Measurements from ENCODE around the gene ATG4C. TPM values are rescaled to one million over a fixed set of nuclear protein-coding genes. Genes with fewer than 3 reads are reported as not detected.
A peak's percentile ranks its signal among the peaks of the same experiment; 100 is the strongest.
"Not testable (repeated sequence)": the region's sequence is repeated elsewhere in the genome, so short reads cannot be mapped to it uniquely, and the experiment has no call there.

Gene ATG4C
- 2.1 and 5.1 TPM in 2 replicates for total RNA-seq (2014; rRNA removed; shearing (Covaris generic); ENCODE audit: low replicate concordance)

GRCh38 chr1:62783736-62784508, at the start of gene ATG4C:
Gene ATG4C (plus strand): TSS chr1:62784132. CDS start chr1:62803787, 19,655 bp downstream.
- peak within 1 kb of the TSS; percentile 66 for H3K4me3 ChIP-seq
- no peaks in the 10 kb centered on the region for H3K9me3 ChIP-seq
- peak; percentile 94 for DNase-seq
- no peaks in the 10 kb centered on the region; the same call in 1 of the 2 replicates for H3K27me3 ChIP-seq
- H3K36me3 ChIP-seq = no peaks in the 10 kb centered on the region

DNA sequence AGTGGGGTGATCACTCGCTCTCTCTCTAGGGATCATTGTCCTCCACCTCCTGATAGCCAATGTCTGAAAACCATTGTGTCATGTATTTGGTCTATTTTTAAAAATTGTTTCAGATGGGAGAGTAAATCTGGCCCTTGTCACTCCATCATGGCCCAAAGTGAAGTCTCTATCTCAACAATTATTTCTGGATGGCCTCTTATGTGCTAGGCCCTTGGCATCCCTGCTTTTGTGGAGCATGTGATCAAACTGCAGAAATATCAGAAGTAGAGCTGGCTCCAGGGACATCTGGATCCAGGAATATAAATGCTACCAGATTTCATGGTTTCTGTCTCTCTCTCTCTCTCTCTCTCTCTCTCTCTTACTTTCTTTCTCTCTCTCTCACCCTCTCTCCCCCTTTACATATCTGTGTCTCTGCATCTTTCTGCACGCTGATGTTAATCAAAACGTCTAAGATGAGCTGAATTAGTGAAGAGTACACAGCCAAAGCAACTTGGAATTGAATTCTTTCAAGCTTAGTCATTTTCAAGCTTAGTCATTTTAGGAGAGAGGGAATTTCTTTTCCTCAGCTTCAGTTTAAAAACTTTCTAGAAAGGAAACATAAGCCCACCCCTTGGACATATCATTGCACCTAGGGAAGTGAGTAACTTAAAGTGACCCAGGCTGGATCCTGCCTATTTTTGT, 48.3 kb upstream of the ATG4C start:
- no peaks in the 10 kb centered on the region for H3K27me3 ChIP-seq
- no peak for DNase-seq
- H3K4me3 ChIP-seq = no peak overlapping the region
- 0 out of 2 replicates have a peak, but pooled peaks cover 3% of the 10 kb centered on the region for H3K9me3 ChIP-seq
- H3K36me3 ChIP-seq = no peaks in the 10 kb centered on the region

DNA sequence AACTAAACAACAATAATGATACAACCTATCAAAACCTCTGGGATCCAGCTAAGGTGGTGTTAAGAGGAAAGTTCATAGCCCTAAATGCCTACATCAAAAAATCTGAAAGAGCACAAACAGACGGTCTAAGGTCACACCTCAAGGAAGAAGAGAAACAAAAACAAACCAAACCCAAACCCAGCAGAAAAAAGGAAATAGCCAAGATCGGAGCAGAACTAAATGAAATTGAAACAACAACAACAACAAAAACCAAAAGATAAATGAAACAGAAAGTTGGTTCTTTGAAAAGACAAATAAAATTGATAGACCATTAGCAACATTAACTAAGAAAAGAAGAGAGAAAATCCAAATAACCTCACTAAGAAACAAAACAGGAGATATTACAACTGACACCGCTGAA, 43.2 kb upstream of the ATG4C start:
- H3K27me3 ChIP-seq, DNase-seq, H3K9me3 ChIP-seq, H3K36me3 ChIP-seq, H3K4me3 ChIP-seq: not testable (repeated sequence)

DNA sequence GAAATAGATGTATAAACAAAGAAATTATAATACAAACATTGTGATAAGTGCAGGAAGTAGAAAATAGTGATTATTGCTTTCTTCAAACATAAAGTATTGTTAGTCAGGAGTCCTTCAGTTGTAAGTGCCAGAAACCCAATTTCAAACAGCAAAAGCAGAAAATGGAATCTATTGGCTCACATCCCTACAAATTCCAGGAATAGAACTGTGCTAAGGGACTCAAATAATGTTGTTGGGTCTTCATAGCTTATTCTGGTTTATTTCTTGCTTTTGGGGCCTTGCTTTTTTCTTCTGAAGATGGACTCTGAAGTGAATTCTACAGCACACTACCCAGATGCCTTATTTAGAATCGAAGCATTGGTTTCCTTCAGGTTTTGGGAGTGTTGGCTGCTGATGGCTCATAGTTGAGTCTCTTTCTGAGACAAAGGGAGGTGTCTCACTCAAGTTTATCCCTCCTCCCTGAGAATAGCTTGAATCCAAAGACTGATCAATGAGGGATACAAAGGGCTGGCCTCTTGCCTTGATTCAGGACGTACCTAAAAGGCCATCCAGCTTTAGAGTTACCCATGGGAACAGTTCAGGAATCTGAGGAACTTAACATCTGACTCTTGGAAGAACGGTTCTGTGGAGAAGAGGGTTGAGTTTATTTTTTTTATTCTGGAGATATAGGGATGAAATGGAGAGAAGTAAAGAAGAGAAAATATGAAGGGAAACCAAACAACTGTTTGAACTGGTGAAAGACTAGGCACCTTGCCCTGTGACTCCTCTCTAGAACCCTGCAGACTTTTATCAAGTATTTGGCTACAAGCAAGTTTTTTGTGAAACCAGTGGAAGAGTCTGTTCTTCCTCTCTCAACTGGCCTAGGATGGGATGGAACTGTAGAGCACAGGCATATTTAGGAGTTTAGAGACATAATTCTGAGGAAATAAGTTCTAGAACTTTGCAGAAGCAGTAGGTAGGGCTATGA, 39.0 kb upstream of the ATG4C start:
- H3K27me3 ChIP-seq = no peaks in the 10 kb centered on the region
- no peak for DNase-seq
- H3K36me3 ChIP-seq = no peaks in the 10 kb centered on the region
- no peak overlapping the region for H3K4me3 ChIP-seq
- H3K9me3 ChIP-seq = 0 out of 2 replicates have a peak, but pooled peaks cover under 1% of the 10 kb centered on the region

GRCh38 chr1:62746086-62746808, 37.7 kb upstream of the ATG4C start:
- Histone ChIP-seq H3K4me3 (no peak overlapping the region), H3K9me3 (no peaks in the 10 kb centered on the region), H3K36me3 (no peaks in the 10 kb centered on the region), H3K27me3 (no peaks in the 10 kb centered on the region)
- no peak for DNase-seq

DNA sequence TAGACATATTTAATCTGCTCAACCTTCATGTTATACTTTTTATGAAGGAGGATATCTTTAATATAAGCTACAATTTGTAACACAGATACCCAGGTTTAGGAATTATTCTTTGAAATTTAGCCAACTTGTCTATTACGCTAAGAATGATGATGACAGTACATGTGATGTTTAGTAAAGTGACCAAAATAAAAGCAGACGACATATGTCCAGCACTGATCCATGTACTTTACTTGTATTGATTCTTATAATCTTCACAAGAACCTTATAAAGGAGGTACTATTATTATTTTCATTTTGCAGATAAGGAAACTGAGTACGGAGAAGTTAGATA, 37.2 kb upstream of the ATG4C start:
- H3K36me3 ChIP-seq = no peaks in the 10 kb centered on the region
- no peak overlapping the region for H3K4me3 ChIP-seq
- H3K27me3 ChIP-seq = no peaks in the 10 kb centered on the region
- no peak for DNase-seq
- no peaks in the 10 kb centered on the region for H3K9me3 ChIP-seq

GRCh38 chr1:62753031-62753965, 30.6 kb upstream of the ATG4C start:
- Histone ChIP-seq H3K4me3 (no peak overlapping the region), H3K27me3 (no peaks in the 10 kb centered on the region), H3K36me3 (no peaks in the 10 kb centered on the region), H3K9me3 (no peaks in the 10 kb centered on the region)
- no peak for DNase-seq

- H3K36me3 ChIP-seq, H3K9me3 ChIP-seq, DNase-seq, H3K4me3 ChIP-seq, H3K27me3 ChIP-seq: not testable (repeated sequence)
Observed at GRCh38 chr1:62754938-62755337, 29.0 kb upstream of the ATG4C start.

DNA sequence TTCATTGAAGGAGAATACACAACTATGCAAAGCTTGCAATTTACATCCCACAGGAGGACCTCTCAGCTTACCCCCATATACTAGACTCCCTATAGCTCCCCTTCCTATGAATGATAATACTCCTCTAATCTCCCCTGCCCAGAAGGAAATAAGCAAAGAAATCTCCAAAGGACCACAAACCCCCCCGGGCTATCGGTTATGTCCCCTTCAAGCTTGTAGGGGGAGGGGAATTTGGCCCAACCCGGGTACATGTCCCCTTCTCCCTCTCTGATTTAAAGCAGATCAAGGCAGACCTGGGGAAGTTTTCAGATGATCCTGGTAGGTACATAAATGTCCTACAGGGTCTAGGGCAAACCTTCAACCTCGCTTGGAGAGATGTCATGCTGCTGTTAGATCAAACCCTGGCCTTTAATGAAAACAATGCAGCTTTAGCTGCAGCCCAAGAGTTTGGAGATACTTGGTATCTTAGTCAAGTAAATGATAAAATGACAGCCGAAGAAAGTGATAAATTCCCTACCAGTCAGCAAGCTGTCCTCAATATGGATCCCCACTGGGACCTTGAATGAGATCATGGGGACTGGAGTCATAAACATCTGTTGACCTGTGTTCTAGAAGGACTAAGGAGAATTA, 27.6 kb upstream of the ATG4C start:
- H3K36me3 ChIP-seq, H3K4me3 ChIP-seq, H3K9me3 ChIP-seq, DNase-seq, H3K27me3 ChIP-seq: not testable (repeated sequence)

DNA sequence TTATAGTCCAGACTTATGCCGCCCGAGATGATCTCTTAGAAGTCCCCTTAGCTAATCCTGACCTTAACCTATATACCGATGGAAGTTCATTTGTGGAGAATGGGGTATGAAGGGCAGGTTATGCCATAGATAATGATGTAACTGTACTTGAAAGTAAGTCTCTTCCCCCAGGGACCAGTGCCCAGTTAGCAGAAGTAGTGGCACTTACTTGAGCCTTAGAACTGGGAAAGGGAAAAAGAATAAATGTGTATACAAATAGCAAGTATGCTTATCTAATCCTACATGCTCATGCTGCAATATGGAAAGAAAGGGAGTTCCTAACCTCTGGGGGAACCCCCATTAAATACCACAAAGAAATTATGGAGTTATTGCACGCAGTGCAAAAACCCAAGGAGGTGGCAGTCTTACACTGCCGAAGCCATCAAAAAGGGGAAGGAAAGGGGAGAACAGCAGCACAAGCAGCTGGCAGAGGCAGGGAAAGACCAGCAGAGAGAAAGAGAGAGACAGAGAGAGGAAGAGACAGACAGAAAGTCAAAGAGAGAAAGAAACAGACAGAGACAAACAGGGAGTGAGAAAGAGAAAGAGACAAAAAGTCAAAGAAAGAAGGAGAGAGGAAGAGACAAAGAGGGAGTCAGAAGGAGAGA, 24.6 kb upstream of the ATG4C start:
- H3K9me3 ChIP-seq, H3K36me3 ChIP-seq, H3K27me3 ChIP-seq, H3K4me3 ChIP-seq, DNase-seq: not testable (repeated sequence)

- not testable (repeated sequence) for H3K9me3 ChIP-seq, DNase-seq, H3K4me3 ChIP-seq
Observed at GRCh38 chr1:62760021-62760782, 23.7 kb upstream of the ATG4C start.

DNA sequence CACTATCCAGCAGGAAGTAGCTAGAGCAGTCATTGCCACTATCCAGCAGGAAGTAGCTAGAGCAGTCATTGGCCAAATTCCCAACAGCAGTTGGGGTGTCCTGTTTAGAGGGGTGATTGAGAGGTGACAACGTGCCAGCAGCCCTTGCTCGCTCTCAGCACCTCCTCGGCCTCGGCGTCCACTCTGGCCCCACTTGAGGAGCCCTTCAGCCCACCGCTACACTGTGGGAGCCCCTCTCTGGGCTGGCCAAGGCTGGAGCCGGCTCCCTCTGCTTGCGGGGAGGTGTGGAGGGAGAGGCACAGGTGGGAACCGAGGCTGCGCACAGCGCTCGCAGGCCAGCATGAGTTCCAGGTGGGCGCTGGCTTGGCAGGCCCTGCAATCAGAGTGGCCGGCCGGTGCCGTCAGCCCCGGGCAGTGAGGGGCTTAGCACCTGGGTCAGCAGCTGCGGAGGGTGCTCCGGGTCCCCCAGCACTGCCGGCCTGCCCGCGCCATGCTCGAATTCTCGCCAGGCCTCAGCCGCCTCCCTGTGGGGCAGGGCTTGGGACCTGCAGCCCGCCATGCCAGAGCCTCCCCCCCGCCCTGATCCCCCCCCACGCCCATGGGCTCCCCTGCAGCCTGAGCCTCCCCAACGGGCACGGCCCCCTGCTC, 22.6 kb upstream of the ATG4C start:
- not testable (repeated sequence) for H3K9me3 ChIP-seq, H3K27me3 ChIP-seq, DNase-seq, H3K36me3 ChIP-seq, H3K4me3 ChIP-seq

More at GRCh38 chr1:62760021-62760782, 23.7 kb upstream of the ATG4C start:
- H3K27me3 ChIP-seq, H3K36me3 ChIP-seq: not testable (repeated sequence)

- not testable (repeated sequence) for DNase-seq, H3K4me3 ChIP-seq, H3K27me3 ChIP-seq, H3K9me3 ChIP-seq, H3K36me3 ChIP-seq
Observed at GRCh38 chr1:62762027-62762426, 21.9 kb upstream of the ATG4C start.

- Histone ChIP-seq H3K27me3 (peaks cover 7% of the 10 kb centered on the region; the same call in 1 of the 2 replicates), H3K4me3 (no peak overlapping the region), H3K36me3 (no peaks in the 10 kb centered on the region), H3K9me3 (no peaks in the 10 kb centered on the region)
- DNase-seq = no peak
Observed at GRCh38 chr1:62765981-62766380, 18.0 kb upstream of the ATG4C start.
